Mesenteric fat pad (tissue), 1 donor: ENCODE data around the gene MESP1. TPM values are rescaled to one million over a fixed set of nuclear protein-coding genes. Genes with fewer than 3 reads are reported as not detected.
"Not testable (repeated sequence)": the region's sequence is repeated elsewhere in the genome, so short reads cannot be mapped to it uniquely, and the experiment has no call there.

ENCODE experiments used
- DNase-seq: peaks from one replicate; pipeline ENCODE4 v3.0.0-alpha.2; 2020; ENCODE audit warnings: low spot score
- long read RNA-seq: library from polyadenylated mRNA; unstranded; transcript quantifications from one replicate; pipeline ENCODE4 v2.0.0, GENCODE V29; 2020
- total RNA-seq: library from RNA; stranded (reverse); fragmentation: NEBNext Ultra II Directional; extraction: Animal tissue kit (Norgen Biotek cat#: 25700); gene quantifications from one replicate; pipeline ENCODE4 v1.2.1, GENCODE V29; 2021
- donor health status: DM: yes; HTN: yes; CAD: no.

Gene MESP1
- total RNA-seq = 16.0 TPM
- long read RNA-seq, partial matches to known transcripts = 0 of 8 reads
- long read RNA-seq, other reads (novel, unspliced or antisense) = 6 of 8 reads

- DNase-seq = peak; percentile 97
These were observed at the start of gene MESP1 for GRCh38 chr15:89750560-89751542. MESP1 (minus strand) TSS chr15:89751249; CDS start chr15:89751231, 18 bp downstream.

GRCh38 chr15:89799918-89800498, 49.0 kb upstream of the MESP1 start:
- DNase-seq = no peak

- no peak for DNase-seq
These were observed 48.2 kb upstream of the MESP1 start for GRCh38 chr15:89799011-89799911.

GRCh38 chr15:89797678-89798201, 46.7 kb upstream of the MESP1 start:
- DNase-seq = no peak

GRCh38 chr15:89795996-89796395, 44.9 kb upstream of the MESP1 start:
- no peak for DNase-seq

- DNase-seq = no peak
These were observed 43.7 kb upstream of the MESP1 start for GRCh38 chr15:89794627-89795241.

- DNase-seq = no peak
These were observed 41.2 kb upstream of the MESP1 start for GRCh38 chr15:89792106-89792805.

GRCh38 chr15:89790661-89791060, 39.6 kb upstream of the MESP1 start:
- no peak for DNase-seq

- DNase-seq = no peak
These were observed 39.2 kb upstream of the MESP1 start for GRCh38 chr15:89790206-89790605.

- DNase-seq = not testable (repeated sequence)
These were observed 37.5 kb upstream of the MESP1 start for GRCh38 chr15:89788585-89788984.

- DNase-seq = no peak
These were observed 36.9 kb upstream of the MESP1 start for GRCh38 chr15:89787944-89788343.

- DNase-seq = no peak
These were observed 34.7 kb upstream of the MESP1 start for GRCh38 chr15:89785774-89786140.

- no peak for DNase-seq
These were observed 34.2 kb upstream of the MESP1 start for GRCh38 chr15:89785064-89785773.

GRCh38 chr15:89784686-89784960, 33.6 kb upstream of the MESP1 start:
- no peak for DNase-seq

GRCh38 chr15:89783861-89784685, 33.0 kb upstream of the MESP1 start:
- no peak for DNase-seq

- DNase-seq = no peak
These were observed 32.2 kb upstream of the MESP1 start for GRCh38 chr15:89783111-89783860.

GRCh38 chr15:89782619-89782950, 31.5 kb upstream of the MESP1 start:
- not testable (repeated sequence) for DNase-seq
